ENCODE measurements around the gene MKNK1. TPM values are rescaled to one million over a fixed set of nuclear protein-coding genes. Genes with fewer than 3 reads are reported as not detected.

The MKNK1 gene
- total RNA-seq, 1 experiment from 2014 or later, result 18.6 TPM

GRCh38 chr1:46553506-46553905 is 50.6 kb downstream of the MKNK1 start:
- ChIA-PET POLR2A (no interaction called here), CTCF (interaction anchor here (0.6 to 1.2 kb wide), 2 partner anchors 107 to 147 kb away, joined by 4 to 5 read pairs; no protein-coding TSS in a partner anchor)
- Mint-ChIP-seq H3K27ac (no peak overlapping the region), H3K9me3 (no peaks in the 10 kb centered on the region), H3K4me1 (peaks cover 37% of the 10 kb centered on the region), H3K27me3 (ENCODE audit: low read depth) (no peaks in the 10 kb centered on the region), H3K36me3 (no peaks in the 10 kb centered on the region), H3K4me3 (no peak overlapping the region)
- ATAC-seq, result no peak
- TF ChIP-seq TCF7 (CRISPR knock-in tag; IDR thresholded peaks at IDR 0.05; ENCODE audit: low read depth) (no peak), ZNF425 (CRISPR knock-in tag; conservative IDR thresholded peaks at IDR 0.05) (no peak), MXD4 (CRISPR knock-in tag; IDR thresholded peaks at IDR 0.05; ENCODE audit: borderline replicate concordance) (no peak), USF1 (CRISPR knock-in tag; IDR thresholded peaks at IDR 0.05) (no peak), IRF1 (CRISPR knock-in tag; IDR thresholded peaks at IDR 0.05) (no peak), GRHL2 (CRISPR knock-in tag; IDR thresholded peaks at IDR 0.05; ENCODE audit: insufficient replicate concordance, severe bottlenecking) (no peak), ZNF532 (CRISPR knock-in tag; IDR thresholded peaks at IDR 0.05; ENCODE audit: borderline replicate concordance) (no peak)
- TF ChIP-seq, protein P1, sequence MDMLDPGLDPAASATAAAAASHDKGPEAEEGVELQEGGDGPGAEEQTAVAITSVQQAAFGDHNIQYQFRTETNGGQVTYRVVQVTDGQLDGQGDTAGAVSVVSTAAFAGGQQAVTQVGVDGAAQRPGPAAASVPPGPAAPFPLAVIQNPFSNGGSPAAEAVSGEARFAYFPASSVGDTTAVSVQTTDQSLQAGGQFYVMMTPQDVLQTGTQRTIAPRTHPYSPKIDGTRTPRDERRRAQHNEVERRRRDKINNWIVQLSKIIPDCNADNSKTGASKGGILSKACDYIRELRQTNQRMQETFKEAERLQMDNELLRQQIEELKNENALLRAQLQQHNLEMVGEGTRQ (CRISPR knock-in tag; IDR thresholded peaks at IDR 0.05), result no peak
- no peak for DNase-seq (ENCODE audit: low spot score)

GRCh38 chr1:46552357-46553237 is 51.5 kb downstream of the MKNK1 start:
- ATAC-seq, result no peak
- POLR2A ChIA-PET, result no interaction called here
- TF ChIP-seq MXD4 (CRISPR knock-in tag; IDR thresholded peaks at IDR 0.05; ENCODE audit: borderline replicate concordance) (no peak), RORB (CRISPR knock-in tag; IDR thresholded peaks at IDR 0.05) (no peak), HMGXB4 (CRISPR knock-in tag; IDR thresholded peaks at IDR 0.05) (no peak), SP1 (CRISPR knock-in tag; conservative IDR thresholded peaks at IDR 0.05) (no peak), FOXP4 (CRISPR knock-in tag; IDR thresholded peaks at IDR 0.05) (no peak), KAT7 (CRISPR knock-in tag; IDR thresholded peaks at IDR 0.05; ENCODE audit: borderline replicate concordance) (no peak), ZNF671 (CRISPR knock-in tag; IDR thresholded peaks at IDR 0.05) (no peak)
- Mint-ChIP-seq H3K9me3 (no peaks in the 10 kb centered on the region), H3K4me3 (no peak overlapping the region), H3K4me1 (peaks cover 28% of the 10 kb centered on the region), H3K36me3 (no peaks in the 10 kb centered on the region), H3K27ac (no peak overlapping the region), H3K27me3 (ENCODE audit: low read depth) (no peaks in the 10 kb centered on the region)
- DNase-seq (ENCODE audit: low spot score), result no peak
- CTCF ChIA-PET, result interaction anchor here (0.6 to 13.7 kb wide), 5 partner anchors 22 to 146 kb away, joined by 4 to 190 read pairs (median 15); partner anchors contain the start of gene MKNK1
